ENCODE data around the gene HCRTR2.

Gene HCRTR2

DNA sequence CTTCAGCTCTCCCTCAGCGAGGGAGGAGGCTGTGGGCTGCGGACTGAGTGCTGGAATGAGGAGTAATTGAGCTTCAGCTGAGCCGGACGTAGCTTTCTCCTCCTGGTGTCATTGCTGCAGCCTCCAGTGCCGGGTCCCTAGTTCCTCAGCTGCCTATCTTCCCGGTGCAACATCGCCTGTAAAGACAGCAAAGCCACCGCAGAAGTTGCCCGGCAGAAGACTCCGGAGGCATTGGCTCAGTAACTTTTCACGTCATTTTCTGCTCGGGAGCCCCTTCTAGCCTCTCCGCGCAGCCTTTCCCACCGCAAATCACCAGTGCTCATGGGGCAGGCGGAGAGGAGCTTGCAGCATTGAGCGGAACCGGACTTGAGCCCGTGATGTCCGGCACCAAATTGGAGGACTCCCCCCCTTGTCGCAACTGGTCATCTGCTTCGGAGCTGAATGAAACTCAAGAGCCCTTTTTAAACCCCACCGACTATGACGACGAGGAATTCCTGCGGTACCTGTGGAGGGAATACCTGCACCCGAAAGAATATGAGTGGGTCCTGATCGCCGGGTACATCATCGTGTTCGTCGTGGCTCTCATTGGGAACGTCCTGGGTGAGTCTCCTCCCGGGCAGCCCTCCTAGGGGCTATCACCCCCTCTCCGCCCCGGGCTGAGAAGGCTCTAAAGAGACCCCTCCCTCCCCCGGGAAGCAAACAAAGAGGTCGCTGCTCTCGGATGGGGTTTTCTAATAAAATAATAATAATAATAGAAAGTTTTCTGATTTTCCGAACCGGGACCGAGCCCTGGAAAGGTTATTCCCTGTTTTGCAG, at the start of gene HCRTR2:
HCRTR2 (plus strand) TSS at position 305 of the 816 bp plus-strand sequence; CDS start at position 378, 73 bp downstream.
- Histone ChIP-seq H3K27me3 (replicated peaks) (no peaks in the 10 kb centered on the region), H3K27ac (no peak within 1 kb of the TSS), H3K36me3 (replicated peaks) (no peaks in the 10 kb centered on the region), H3K4me3 (ENCODE audit: low read depth, low read length) (no peak within 1 kb of the TSS)
- DNase-seq = no peak
- in situ Hi-C loops (cut with HindIII; ENCODE audit: low pct_ligation_motif_present, low sequenced_read_pairs) = no loop called here
- TF ChIP-seq CTCF (IDR thresholded peaks at IDR 0.05; ENCODE audit: low read depth, low read length, missing control alignments) = no peak

DNA sequence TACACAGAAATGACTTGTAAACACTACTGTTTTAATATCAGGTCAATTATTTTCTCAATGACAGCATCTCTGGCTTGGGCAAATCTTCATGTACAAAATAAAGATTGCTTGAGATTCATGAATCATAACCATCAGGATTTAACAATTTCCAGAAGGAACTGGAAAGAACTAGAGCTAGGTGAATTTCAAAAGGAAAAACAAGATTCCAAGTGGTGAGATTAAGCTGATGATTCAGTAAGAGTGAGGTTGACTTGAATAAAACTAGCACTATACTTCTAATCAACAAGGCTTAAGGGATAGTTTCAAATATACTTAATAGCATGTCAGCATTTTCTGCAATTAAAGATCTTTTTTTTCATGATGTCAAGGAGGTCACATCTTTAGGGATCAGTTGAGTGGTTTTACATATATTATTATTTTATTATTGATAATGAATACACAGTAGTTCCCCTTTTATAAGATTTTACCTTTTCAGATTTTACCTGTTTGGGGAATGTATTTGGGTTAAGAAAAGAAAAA, 43.5 kb upstream of the HCRTR2 start:
- no peak for TF ChIP-seq CTCF (IDR thresholded peaks at IDR 0.05; ENCODE audit: low read depth, low read length, missing control alignments)
- Histone ChIP-seq H3K36me3 (replicated peaks) (no peaks in the 10 kb centered on the region), H3K27ac (no peak overlapping the region), H3K4me3 (ENCODE audit: low read depth, low read length) (no peak overlapping the region), H3K27me3 (replicated peaks) (no peaks in the 10 kb centered on the region)
- in situ Hi-C loops (cut with HindIII; ENCODE audit: low pct_ligation_motif_present, low sequenced_read_pairs) = no loop called here
- no peak for DNase-seq

DNA sequence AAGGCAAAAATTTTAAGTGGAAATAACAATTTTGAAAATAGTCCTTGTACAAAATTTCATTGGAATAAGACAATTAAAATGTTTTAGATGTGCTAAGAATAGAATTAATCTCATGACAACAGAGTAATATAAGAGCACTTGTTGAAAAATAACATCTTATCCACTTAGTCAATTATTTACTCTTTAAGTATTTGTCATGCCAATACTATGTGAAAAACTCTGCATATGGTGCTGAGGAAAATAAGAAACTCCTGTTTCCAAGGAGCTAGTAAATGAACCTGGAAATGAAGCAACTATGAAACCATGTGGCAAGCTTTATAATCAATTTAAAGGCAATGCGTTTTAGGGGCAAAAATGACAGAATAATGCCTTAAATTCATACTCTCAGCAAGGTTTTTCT, 42.7 kb upstream of the HCRTR2 start:
- no peak overlapping the region for H3K27ac ChIP-seq
- no peak for TF ChIP-seq CTCF (IDR thresholded peaks at IDR 0.05; ENCODE audit: low read depth, low read length, missing control alignments)
- H3K4me3 ChIP-seq (ENCODE audit: low read depth, low read length) = no peak overlapping the region
- no peak for DNase-seq
- no peaks in the 10 kb centered on the region for H3K27me3 ChIP-seq (replicated peaks)
- in situ Hi-C loops (cut with HindIII; ENCODE audit: low pct_ligation_motif_present, low sequenced_read_pairs) = no loop called here
- no peaks in the 10 kb centered on the region for H3K36me3 ChIP-seq (replicated peaks)

DNA sequence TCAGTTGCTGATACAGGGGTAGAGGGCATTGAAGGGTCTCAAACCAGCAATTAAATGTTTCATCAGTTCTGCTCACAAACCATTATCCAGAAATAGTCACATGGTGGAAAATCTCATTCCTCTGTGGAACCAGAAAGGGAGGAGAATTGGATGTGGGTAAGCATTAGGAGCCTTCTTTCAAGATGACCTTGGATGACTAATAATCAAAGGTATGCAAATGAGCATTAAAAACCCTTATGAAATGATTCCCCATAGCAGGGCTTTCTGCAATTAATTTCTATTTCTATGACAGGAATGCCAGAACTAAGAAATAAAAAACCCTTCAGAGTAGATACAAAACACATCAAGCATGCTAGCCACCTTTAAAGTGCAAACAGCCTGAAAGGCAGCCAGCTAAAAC, 37.4 kb upstream of the HCRTR2 start:
- no peak for TF ChIP-seq CTCF (IDR thresholded peaks at IDR 0.05; ENCODE audit: low read depth, low read length, missing control alignments)
- DNase-seq = no peak
- H3K27me3 ChIP-seq (replicated peaks) = no peaks in the 10 kb centered on the region
- in situ Hi-C loops (cut with HindIII; ENCODE audit: low pct_ligation_motif_present, low sequenced_read_pairs) = no loop called here
- no peak overlapping the region for H3K4me3 ChIP-seq (ENCODE audit: low read depth, low read length)
- H3K27ac ChIP-seq = no peak overlapping the region
- no peaks in the 10 kb centered on the region for H3K36me3 ChIP-seq (replicated peaks)

GRCh38 chr6:55137929-55138693, 36.2 kb upstream of the HCRTR2 start:
- Histone ChIP-seq H3K36me3 (replicated peaks) (no peaks in the 10 kb centered on the region), H3K4me3 (ENCODE audit: low read depth, low read length) (no peak overlapping the region), H3K27me3 (replicated peaks) (no peaks in the 10 kb centered on the region), H3K27ac (no peak overlapping the region)
- TF ChIP-seq CTCF (IDR thresholded peaks at IDR 0.05; ENCODE audit: low read depth, low read length, missing control alignments) = no peak
- in situ Hi-C loops (cut with HindIII; ENCODE audit: low pct_ligation_motif_present, low sequenced_read_pairs) = no loop called here
- no peak for DNase-seq
